Peyer's patch (tissue), 4 donors: ENCODE measurements around the gene RIIAD1.

ENCODE experiments used
- POLR2A ChIP-seq, 2 donors: fragments of 450-650 bp; IDR thresholded peaks; one replicate each; pipeline ENCODE4 v1.5.1; 2017; ENCODE audit warnings: antibody characterized with exemption in 2 of 2, mild to moderate bottlenecking in 2 of 2, moderate library complexity in 2 of 2
- TF ChIP-seq, protein P1 (sequence below), 6 experiments: fragments of 450-650 bp in 4 of 6; fragments of 200-600 bp in 2 of 6; sonication (generic) in 1 of 6; IDR thresholded peaks; one replicate each; pipeline ENCODE4 v1.5.1; 2017 to 2019; ENCODE audit warnings: antibody characterized with exemption in 6 of 6, mild to moderate bottlenecking in 3 of 6, moderate library complexity in 1 of 6

DNA sequence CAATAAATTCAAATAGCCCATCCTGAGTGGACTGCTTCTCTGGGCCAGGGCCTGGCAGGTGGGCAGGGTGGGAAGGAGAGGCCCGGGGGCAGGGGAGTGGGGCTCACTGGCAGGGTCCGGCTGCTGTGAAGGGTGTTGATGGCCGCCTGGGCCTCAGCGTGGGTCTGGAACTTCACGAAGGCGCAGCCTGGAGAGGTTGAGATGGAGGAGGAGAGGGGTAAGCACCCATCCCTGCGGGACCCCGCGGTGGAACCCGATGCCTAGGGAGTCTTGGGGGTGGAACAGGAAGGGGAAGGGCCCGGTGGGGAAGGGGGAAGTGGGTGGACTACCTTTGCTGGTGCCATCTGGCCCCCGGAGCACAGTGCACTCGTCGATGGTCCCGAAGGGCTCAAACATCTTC, 12.4 kb upstream of the RIIAD1 start:
- TF ChIP-seq, protein P1, sequence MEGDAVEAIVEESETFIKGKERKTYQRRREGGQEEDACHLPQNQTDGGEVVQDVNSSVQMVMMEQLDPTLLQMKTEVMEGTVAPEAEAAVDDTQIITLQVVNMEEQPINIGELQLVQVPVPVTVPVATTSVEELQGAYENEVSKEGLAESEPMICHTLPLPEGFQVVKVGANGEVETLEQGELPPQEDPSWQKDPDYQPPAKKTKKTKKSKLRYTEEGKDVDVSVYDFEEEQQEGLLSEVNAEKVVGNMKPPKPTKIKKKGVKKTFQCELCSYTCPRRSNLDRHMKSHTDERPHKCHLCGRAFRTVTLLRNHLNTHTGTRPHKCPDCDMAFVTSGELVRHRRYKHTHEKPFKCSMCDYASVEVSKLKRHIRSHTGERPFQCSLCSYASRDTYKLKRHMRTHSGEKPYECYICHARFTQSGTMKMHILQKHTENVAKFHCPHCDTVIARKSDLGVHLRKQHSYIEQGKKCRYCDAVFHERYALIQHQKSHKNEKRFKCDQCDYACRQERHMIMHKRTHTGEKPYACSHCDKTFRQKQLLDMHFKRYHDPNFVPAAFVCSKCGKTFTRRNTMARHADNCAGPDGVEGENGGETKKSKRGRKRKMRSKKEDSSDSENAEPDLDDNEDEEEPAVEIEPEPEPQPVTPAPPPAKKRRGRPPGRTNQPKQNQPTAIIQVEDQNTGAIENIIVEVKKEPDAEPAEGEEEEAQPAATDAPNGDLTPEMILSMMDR (IDR thresholded peaks at IDR 0.05) = no peak
- no peak for TF ChIP-seq POLR2A (IDR thresholded peaks at IDR 0.05)
